GM12891 (cell line): ENCODE results near the gene CAMSAP2.

Source experiments
- POLR2A ChIP-seq: IDR thresholded peaks from 2 replicates; pipeline ENCODE4 v1.6.1; 2011; ENCODE audit warnings: low read depth, low read length, control low read depth
- POLR2AphosphoS5 ChIP-seq: IDR thresholded peaks from 2 replicates; pipeline ENCODE4 v1.6.1; 2011; ENCODE audit warnings: low read depth, low read length, control low read depth

GRCh38 chr1:200875416-200875815 is 136.7 kb downstream of the CAMSAP2 start:
- no peak for TF ChIP-seq POLR2AphosphoS5
- TF ChIP-seq POLR2A: no peak
